Fibroblast of mammary gland (primary cell): ENCODE data around the gene S100B.

Source experiments
- DNase-seq: peaks from one replicate; pipeline ENCODE4 v3.0.0-alpha.2; 2010; ENCODE audit warnings: low read depth
- H3K4me3 ChIP-seq: 2 replicates; pipeline ENCODE4 v1.5.1; 2011; ENCODE audit warnings: low read depth, mild to moderate bottlenecking, low read length, moderate library complexity; ENCODE audit not compliant: control insufficient read depth
- TF ChIP-seq, protein P1 (sequence below): conservative IDR thresholded peaks from 2 replicates; pipeline ENCODE4 v1.5.1; 2011; ENCODE audit warnings: low read depth, low read length, inconsistent platforms; ENCODE audit not compliant: control insufficient read depth, insufficient read depth

S100B gene

DNA sequence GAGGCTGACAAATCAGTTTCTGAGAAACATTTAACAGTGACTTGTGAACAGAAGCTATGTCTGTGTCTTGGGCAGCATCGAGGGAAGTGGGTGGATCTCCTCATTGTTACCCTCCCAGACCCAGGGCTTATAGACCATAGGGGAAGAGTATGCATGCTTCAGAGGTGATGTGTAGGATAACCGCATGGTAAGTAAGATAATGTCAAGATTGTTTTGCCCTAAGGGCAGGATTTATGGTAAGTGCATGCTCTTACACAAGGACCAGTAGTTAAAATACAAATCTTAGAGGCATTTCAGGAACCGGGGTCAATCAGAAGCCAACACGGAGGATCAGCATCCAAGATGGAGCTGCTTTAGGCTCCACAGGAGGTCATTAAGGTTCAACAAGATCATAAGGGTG is 22.8 kb upstream of the S100B start:
- TF ChIP-seq, protein P1, sequence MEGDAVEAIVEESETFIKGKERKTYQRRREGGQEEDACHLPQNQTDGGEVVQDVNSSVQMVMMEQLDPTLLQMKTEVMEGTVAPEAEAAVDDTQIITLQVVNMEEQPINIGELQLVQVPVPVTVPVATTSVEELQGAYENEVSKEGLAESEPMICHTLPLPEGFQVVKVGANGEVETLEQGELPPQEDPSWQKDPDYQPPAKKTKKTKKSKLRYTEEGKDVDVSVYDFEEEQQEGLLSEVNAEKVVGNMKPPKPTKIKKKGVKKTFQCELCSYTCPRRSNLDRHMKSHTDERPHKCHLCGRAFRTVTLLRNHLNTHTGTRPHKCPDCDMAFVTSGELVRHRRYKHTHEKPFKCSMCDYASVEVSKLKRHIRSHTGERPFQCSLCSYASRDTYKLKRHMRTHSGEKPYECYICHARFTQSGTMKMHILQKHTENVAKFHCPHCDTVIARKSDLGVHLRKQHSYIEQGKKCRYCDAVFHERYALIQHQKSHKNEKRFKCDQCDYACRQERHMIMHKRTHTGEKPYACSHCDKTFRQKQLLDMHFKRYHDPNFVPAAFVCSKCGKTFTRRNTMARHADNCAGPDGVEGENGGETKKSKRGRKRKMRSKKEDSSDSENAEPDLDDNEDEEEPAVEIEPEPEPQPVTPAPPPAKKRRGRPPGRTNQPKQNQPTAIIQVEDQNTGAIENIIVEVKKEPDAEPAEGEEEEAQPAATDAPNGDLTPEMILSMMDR: no peak
- no peak overlapping the region for H3K4me3 ChIP-seq
- DNase-seq: no peak

DNA sequence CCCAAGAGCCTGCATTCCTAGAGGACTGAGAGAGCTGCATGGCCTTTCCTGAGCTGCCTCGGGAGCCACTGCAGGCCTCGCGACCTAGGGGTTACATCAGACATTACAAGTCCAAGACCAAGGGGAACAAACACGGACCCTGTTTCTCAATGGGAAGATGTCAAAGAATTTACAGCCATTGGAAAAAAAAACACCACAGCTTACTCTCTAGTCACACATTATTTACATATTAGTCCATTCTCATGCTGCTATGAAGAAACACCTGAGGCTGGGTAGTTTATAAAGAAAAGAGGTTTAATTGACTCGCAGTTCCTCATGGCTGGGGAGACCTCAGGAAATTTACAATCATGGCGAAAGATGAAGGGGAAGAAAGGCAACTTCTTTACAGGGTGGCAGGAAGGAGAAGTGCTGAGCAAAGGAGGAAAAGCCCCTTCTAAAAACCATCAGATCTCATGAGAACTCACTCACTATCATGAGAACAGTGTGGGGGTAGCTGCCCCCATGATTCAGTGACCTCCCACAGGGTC is 22.2 kb upstream of the S100B start:
- TF ChIP-seq, protein P1: no peak
- no peak for DNase-seq

DNA sequence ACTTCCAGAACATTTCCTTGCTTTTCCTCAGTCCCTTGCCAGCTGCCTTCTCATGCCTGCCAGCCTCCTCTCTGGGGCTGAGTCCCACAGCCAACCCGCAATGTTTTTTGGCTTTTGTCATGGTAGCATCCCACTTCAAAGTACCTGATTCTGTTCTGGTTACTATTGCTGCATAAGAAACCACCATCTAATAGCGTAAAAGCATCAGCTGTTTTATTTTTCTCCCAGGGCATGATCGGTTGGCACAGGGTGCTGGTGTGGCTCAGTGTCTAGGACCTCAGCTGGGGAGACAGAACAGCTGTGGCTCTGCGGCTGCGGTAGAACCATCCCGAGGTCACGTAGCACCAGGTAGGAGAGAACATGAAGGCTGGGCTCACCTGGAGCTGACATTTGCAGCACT is 21.7 kb upstream of the S100B start:
- TF ChIP-seq, protein P1: no peak
- no peak for DNase-seq
- no peak overlapping the region for H3K4me3 ChIP-seq

More for the DNA sequence above, 22.2 kb upstream of the S100B start:
- no peak overlapping the region for H3K4me3 ChIP-seq

DNA sequence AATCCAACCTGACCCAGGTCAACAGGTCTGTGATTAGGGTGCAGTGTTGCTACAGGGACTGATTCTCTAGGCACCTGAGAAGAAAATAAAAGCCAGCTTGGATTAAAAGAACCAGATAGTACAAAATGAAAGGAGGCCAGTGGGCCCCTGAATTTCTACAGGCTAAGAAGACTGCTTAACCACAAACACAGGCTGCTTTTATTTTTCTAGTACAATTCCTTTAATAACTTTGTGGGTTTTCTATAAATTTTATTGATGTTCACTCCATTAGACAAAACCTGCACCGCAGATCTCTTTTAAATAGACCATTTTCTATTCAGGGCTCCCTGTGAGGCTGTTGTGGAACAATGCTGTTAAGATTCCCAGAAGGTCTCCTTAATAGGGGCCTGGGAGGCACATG is 20.9 kb upstream of the S100B start:
- no peak for DNase-seq

DNA sequence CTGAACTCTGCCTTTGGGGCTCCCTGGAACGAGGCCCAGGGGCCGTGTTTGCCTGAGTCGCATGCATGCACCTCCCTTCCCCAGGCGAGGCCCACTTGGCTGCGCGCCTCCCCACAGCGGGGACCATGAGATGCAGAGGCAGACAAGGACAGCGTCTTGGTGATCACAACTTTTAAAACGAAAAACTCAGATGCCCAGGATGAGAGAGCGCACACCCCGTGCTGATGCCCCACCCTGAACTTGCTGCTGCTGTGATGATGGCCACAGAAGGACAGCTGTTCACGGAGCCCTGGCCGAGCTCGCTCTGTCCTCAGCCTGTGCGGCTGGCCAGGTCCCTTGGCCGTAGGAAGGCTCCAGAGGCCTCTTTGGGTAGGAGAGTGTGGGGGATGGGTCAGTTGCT is 19.2 kb upstream of the S100B start:
- TF ChIP-seq, protein P1: no peak
- DNase-seq: no peak
- no peak overlapping the region for H3K4me3 ChIP-seq

More for the DNA sequence above, 20.9 kb upstream of the S100B start:
- no peak overlapping the region for H3K4me3 ChIP-seq
- TF ChIP-seq, protein P1: no peak

DNA sequence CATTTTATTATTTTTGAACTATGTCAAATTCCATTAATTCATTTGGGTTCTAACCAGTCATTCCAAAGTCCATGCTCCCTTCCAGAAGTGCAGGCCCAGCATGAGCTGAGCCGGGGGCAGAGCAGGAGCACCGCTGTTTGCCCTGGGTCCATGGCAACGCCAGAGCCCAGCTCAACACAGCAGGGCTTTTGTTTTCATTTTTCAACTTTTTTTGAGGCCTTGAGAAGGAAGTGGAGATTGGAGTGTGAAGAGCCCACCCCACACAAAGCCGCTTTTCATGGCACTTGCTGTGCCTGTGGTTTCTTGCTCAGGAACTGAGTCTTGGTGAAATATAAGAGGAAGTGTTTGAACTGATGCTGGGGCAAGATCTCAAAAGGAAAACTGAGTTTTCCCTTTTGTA is 17.3 kb upstream of the S100B start:
- DNase-seq: no peak
- no peak overlapping the region for H3K4me3 ChIP-seq
- TF ChIP-seq, protein P1: no peak

DNA sequence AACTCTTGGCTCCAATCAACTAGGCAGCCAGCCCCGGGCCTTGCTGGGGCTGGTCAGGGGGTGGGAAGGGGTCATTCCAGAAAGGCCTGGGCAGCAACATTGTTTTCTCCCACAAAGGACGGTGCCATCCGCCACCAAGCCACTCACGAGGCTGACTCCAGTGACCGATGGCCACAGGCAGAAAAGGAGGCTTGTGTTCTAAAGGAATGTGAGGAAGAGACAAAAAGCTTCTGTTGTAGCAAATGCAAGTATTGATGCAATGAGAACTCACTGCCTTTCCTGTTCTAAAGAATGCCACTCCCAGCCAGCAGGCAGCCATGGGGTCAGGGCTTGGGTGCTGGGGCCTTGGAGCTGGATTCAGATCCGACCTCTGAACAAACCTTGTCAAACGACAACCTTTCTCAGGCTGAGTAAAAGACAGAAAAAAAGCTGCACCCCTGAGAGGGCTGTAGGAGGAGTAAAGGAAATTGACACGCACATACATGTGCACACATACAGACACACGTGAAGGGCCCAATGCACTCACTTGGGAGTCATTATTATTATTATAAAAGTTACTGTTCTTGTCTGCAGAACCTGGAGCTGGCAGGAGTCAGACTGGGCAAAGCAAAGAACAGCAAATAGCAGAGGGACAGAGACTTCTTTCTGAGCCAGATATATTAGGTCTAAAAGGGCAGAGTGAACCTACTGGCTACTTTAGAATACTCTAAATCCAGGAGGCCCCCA is 16.7 kb upstream of the S100B start:
- no peak overlapping the region for H3K4me3 ChIP-seq
- DNase-seq: no peak
- TF ChIP-seq, protein P1: no peak
